Central memory CD8-positive, alpha-beta T cell (primary cell): ENCODE measurements around the gene MOBP.

Experiments
- ATAC-seq: fragments of 150-1000 bp; cut with Tn5 transposase; replicated peaks from 2 replicates; pipeline ENCODE4 v1.10.0; 2022; ENCODE audit warnings: mild to moderate bottlenecking, moderate FRiP score, moderate number of reproducible peaks; ENCODE audit not compliant: poor library complexity, severe bottlenecking; ENCODE audit errors: extremely low read depth
- DNase-seq, 2 donors: peaks; one replicate each; pipeline ENCODE4 v3.0.0; 2021; ENCODE audit warnings: low spot score in 2 of 2
- H3K27ac Mint-ChIP-seq: one replicate; pipeline ENCODE4 v1.8.0; 2022; ENCODE audit warnings: low read depth, mild to moderate bottlenecking, moderate library complexity, mixed read lengths
- H3K27me3 Mint-ChIP-seq: one replicate; pipeline ENCODE4 v1.8.0; 2022; ENCODE audit warnings: mixed read lengths
- H3K36me3 Mint-ChIP-seq: one replicate; pipeline ENCODE4 v1.8.0; 2022; ENCODE audit warnings: mild to moderate bottlenecking, moderate library complexity, mixed read lengths; ENCODE audit not compliant: insufficient read depth
- H3K4me1 Mint-ChIP-seq: one replicate; pipeline ENCODE4 v1.8.0; 2022; ENCODE audit warnings: mixed read lengths
- H3K4me3 Mint-ChIP-seq: one replicate; pipeline ENCODE4 v1.8.0; 2022; ENCODE audit warnings: mild to moderate bottlenecking, moderate library complexity, mixed read lengths
- H3K9me3 Mint-ChIP-seq: one replicate; pipeline ENCODE4 v1.8.0; 2022; ENCODE audit warnings: mixed read lengths

Gene MOBP

GRCh38 chr3:39540162-39540921 is 72.9 kb downstream of the MOBP start:
- peaks cover 6% of the 10 kb centered on the region for H3K27me3 Mint-ChIP-seq
- H3K27ac Mint-ChIP-seq: no peak overlapping the region
- ATAC-seq: no peak
- DNase-seq: no peak
- H3K36me3 Mint-ChIP-seq: no peaks in the 10 kb centered on the region
- no peaks in the 10 kb centered on the region for H3K9me3 Mint-ChIP-seq
- H3K4me1 Mint-ChIP-seq: peaks cover 6% of the 10 kb centered on the region
- no peak overlapping the region for H3K4me3 Mint-ChIP-seq

GRCh38 chr3:39541442-39541841 is 74.0 kb downstream of the MOBP start:
- Mint-ChIP-seq H3K36me3 (no peaks in the 10 kb centered on the region), H3K4me1 (peaks cover 6% of the 10 kb centered on the region), H3K4me3 (no peak overlapping the region), H3K27ac (no peak overlapping the region), H3K9me3 (no peaks in the 10 kb centered on the region), H3K27me3 (peaks cover under 1% of the 10 kb centered on the region)
- DNase-seq (no peak), ATAC-seq (no peak)

- no peaks in the 10 kb centered on the region for H3K36me3 Mint-ChIP-seq
- H3K27me3 Mint-ChIP-seq: peaks cover 5% of the 10 kb centered on the region
- no peak for ATAC-seq
- no peak overlapping the region for H3K4me3 Mint-ChIP-seq
- no peak overlapping the region for H3K27ac Mint-ChIP-seq
- peaks cover 6% of the 10 kb centered on the region for H3K4me1 Mint-ChIP-seq
- no peaks in the 10 kb centered on the region for H3K9me3 Mint-ChIP-seq
- no peak for DNase-seq
Observed at GRCh38 chr3:39541917-39542329, 74.4 kb downstream of the MOBP start.

GRCh38 chr3:39542588-39542988 is 75.1 kb downstream of the MOBP start:
- Mint-ChIP-seq H3K27ac (no peak overlapping the region), H3K4me3 (no peak overlapping the region), H3K4me1 (peaks cover 6% of the 10 kb centered on the region), H3K27me3 (peaks cover 9% of the 10 kb centered on the region), H3K9me3 (no peaks in the 10 kb centered on the region), H3K36me3 (no peaks in the 10 kb centered on the region)
- DNase-seq: no peak
- ATAC-seq: no peak

- ATAC-seq (no peak), DNase-seq (no peak)
- Mint-ChIP-seq H3K4me3 (no peak overlapping the region), H3K36me3 (no peaks in the 10 kb centered on the region), H3K9me3 (peaks cover 13% of the 10 kb centered on the region), H3K4me1 (no peaks in the 10 kb centered on the region), H3K27ac (no peak overlapping the region), H3K27me3 (peaks cover 39% of the 10 kb centered on the region)
Observed at GRCh38 chr3:39548282-39548681, 80.8 kb downstream of the MOBP start.

GRCh38 chr3:39550354-39551051 is 83.0 kb downstream of the MOBP start:
- no peaks in the 10 kb centered on the region for H3K36me3 Mint-ChIP-seq
- H3K27me3 Mint-ChIP-seq: peaks cover 54% of the 10 kb centered on the region
- no peak overlapping the region for H3K4me3 Mint-ChIP-seq
- no peak overlapping the region for H3K27ac Mint-ChIP-seq
- H3K9me3 Mint-ChIP-seq: peaks cover 24% of the 10 kb centered on the region
- DNase-seq (no peak), ATAC-seq (no peak)
- no peaks in the 10 kb centered on the region for H3K4me1 Mint-ChIP-seq
